Effector memory CD4-positive, alpha-beta T cell (primary cell): ENCODE measurements around the gene ZNF609.

Source experiments
- DNase-seq, 3 donors: peaks; one replicate each; pipeline ENCODE4 v3.0.0-alpha.2; 2020
- H3K27ac ChIP-seq: 2 replicates; pipeline ENCODE4 v1.7.0; 2013; ENCODE audit warnings: mild to moderate bottlenecking, low read length, moderate library complexity; ENCODE audit not compliant: insufficient read depth, poor library complexity, severe bottlenecking
- H3K27me3 ChIP-seq: replicated peaks from 2 replicates; pipeline ENCODE4 v1.7.0; 2013; ENCODE audit warnings: mild to moderate bottlenecking, low read length; ENCODE audit not compliant: insufficient read depth, control insufficient read depth, poor library complexity, severe bottlenecking
- H3K36me3 ChIP-seq: 2 replicates; pipeline ENCODE4 v1.7.0; 2013; ENCODE audit warnings: mild to moderate bottlenecking, low read length, moderate library complexity; ENCODE audit not compliant: control insufficient read depth, insufficient read depth
- H3K4me1 ChIP-seq: 2 replicates; pipeline ENCODE4 v1.7.0; 2013; ENCODE audit warnings: low read length, mild to moderate bottlenecking; ENCODE audit not compliant: control insufficient read depth, insufficient read depth, poor library complexity, severe bottlenecking
- H3K4me3 ChIP-seq: 2 replicates; pipeline ENCODE4 v1.7.0; 2013; ENCODE audit warnings: low read length, low read depth, mild to moderate bottlenecking; ENCODE audit not compliant: insufficient read depth, poor library complexity, severe bottlenecking
- H3K9me3 ChIP-seq: 2 replicates; pipeline ENCODE4 v1.7.0; 2013; ENCODE audit warnings: mild to moderate bottlenecking, low read length, moderate library complexity; ENCODE audit not compliant: control insufficient read depth

The ZNF609 gene

DNA sequence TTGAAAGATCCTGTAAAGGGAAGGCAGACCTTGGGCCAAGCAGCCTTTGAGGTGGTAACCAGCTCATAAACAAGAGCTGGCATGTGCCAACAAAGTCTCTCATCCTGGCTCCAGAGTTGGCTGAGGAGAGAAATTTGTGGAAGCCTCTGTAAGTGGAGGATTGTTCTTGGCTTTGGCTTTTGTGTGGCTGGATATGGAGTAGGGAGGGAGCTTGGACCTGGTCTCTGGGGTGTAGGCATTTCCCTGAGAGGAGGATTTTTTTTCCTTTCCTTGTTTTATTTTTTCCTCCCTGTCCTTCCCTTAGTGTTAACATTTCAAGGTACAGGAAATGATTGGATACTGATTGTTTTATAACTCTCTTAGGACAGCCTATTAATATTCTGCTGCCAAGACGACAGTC, 60.8 kb downstream of the ZNF609 start:
- no peak overlapping the region for H3K27ac ChIP-seq
- no peaks in the 10 kb centered on the region for H3K4me1 ChIP-seq
- DNase-seq, result no peak
- H3K36me3 ChIP-seq, result no peaks in the 10 kb centered on the region
- H3K4me3 ChIP-seq, result no peak overlapping the region
- no peaks in the 10 kb centered on the region for H3K9me3 ChIP-seq
- H3K27me3 ChIP-seq, result no peaks in the 10 kb centered on the region

DNA sequence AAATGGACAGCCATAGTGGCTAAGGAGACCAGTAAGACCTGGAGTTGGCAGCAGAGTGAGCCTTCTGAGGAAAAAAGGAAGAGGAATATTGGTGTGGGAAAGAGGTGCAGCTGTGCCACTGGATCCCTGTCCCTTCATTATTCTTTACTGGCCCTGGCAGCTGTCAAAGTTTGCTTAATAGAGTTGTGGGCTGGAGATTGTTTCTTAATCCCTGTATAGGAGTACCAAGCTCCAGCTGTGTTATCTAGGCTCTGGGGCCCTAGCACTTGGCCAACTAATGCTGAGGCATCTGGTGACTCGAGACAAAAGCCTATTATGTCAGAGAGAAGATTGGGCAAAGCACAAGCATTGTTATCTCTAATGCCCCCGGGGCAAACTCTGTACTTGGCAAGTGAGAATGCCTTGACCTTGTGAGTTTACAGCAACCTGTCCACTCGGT, 61.4 kb downstream of the ZNF609 start:
- no peaks in the 10 kb centered on the region for H3K4me1 ChIP-seq
- no peak overlapping the region for H3K4me3 ChIP-seq
- no peaks in the 10 kb centered on the region for H3K9me3 ChIP-seq
- DNase-seq, result no peak
- no peaks in the 10 kb centered on the region for H3K36me3 ChIP-seq
- H3K27ac ChIP-seq, result no peak overlapping the region
- no peaks in the 10 kb centered on the region for H3K27me3 ChIP-seq

DNA sequence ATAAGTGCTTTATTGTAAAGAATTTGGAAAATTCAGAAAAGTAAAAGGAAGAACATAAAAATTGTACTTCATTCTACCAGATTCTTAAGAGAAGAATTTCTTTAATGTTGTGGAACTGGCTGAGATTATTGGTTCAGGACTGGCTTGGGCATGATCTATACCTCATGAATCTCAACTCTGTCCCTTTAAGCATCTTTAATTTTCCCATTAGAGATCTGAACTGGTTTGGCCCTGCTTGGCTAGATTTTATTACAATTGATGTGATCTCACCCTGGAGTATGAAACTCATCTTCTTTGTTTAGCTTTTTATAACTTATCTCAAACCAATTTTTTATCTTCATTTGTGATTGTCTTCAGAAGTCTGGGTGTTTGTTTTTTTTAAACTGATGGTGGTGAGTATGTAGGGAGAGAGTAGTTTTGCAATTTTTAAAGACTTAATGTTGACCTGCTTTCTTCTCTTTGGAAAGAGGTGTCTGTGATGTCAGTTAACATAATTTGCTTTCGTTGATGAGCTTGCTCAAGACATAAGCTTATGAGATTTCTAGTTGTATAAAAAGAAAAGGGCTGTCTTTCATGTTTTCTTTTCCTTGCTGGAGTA, 61.9 kb downstream of the ZNF609 start:
- Histone ChIP-seq H3K27me3 (no peaks in the 10 kb centered on the region), H3K27ac (no peak overlapping the region), H3K36me3 (no peaks in the 10 kb centered on the region), H3K4me1 (no peaks in the 10 kb centered on the region), H3K9me3 (no peaks in the 10 kb centered on the region), H3K4me3 (no peak overlapping the region)
- no peak for DNase-seq

DNA sequence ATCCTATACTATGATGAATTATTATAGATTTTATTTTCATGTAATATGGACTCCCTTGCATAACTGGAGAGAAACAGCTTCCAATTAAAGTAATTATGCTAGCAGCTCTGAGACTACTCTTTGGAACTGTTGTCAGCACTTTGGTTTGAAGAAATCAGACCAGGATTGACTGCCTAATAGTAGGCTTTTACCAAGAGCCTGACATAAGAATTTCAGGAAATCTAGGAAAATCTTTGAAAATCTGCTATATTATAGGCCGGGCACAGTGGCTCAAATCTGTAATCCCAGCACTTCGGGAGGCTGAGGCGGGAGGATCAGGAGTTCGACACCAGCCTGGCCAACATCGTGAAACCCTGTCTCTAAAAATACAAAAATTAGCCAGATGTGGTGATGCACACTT, 62.9 kb downstream of the ZNF609 start:
- DNase-seq, result no peak
- Histone ChIP-seq H3K27me3 (no peaks in the 10 kb centered on the region), H3K27ac (no peak overlapping the region)

DNA sequence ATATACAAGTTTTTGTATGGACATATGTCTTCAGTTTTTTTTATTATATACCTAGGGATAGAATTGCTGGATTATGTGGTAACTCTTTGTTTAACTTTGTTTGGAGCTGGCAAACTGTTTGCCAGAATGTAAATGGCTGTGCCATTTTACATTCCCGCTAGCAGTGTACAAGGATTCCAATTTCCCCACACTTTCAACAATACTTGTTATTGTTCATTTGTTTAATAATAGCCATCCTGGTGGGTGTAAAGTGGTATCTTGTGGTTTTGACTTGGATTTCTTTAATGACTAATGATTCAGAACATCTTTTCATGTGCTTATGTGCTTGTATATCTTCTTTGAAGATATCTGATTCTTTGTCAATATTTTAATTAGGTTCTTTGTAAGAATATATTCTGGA, 64.4 kb downstream of the ZNF609 start:
- Histone ChIP-seq H3K9me3 (no peaks in the 10 kb centered on the region), H3K27me3 (no peaks in the 10 kb centered on the region), H3K36me3 (no peaks in the 10 kb centered on the region), H3K4me3 (no peak overlapping the region), H3K4me1 (no peaks in the 10 kb centered on the region), H3K27ac (no peak overlapping the region)
- DNase-seq, result no peak

More for the DNA sequence above, 62.9 kb downstream of the ZNF609 start:
- Histone ChIP-seq H3K9me3 (no peaks in the 10 kb centered on the region), H3K4me3 (no peak overlapping the region), H3K36me3 (no peaks in the 10 kb centered on the region), H3K4me1 (no peaks in the 10 kb centered on the region)

DNA sequence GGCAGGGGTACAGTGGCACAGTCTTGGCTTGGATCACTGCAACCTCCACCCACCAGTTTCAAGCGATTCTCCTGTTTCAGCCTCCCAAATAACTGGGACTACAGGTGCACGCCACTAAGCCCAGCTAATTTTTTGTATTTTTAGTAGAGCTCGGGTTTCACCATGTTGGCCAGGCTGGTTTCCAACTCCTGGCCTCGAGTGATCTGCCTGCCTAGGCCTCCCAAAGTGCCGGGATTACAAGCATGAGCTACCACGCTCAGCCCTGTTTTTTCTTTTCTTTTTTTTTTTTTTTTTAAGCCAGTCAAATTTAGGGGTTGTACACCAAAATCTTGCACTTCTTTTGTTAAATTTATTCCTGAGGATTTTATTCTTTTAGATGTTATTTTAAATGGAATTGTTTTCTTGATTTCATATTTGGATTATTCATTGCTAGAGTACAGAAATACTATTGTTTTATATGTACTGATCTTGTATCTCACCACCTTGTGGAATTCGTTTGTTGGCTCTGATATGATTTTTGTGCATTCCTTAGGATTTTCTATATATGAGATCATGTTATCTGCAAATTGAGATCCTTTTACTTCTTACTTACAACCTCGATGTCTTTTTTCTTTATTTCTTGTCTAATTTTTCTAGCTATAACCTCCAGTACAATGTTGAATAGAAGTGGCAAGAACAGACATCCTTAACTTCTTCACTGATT, 65.6 kb downstream of the ZNF609 start:
- no peaks in the 10 kb centered on the region for H3K9me3 ChIP-seq
- no peak overlapping the region for H3K4me3 ChIP-seq
- H3K27ac ChIP-seq, result no peak overlapping the region
- no peak for DNase-seq
- H3K4me1 ChIP-seq, result no peaks in the 10 kb centered on the region
- H3K27me3 ChIP-seq, result no peaks in the 10 kb centered on the region
- H3K36me3 ChIP-seq, result no peaks in the 10 kb centered on the region

DNA sequence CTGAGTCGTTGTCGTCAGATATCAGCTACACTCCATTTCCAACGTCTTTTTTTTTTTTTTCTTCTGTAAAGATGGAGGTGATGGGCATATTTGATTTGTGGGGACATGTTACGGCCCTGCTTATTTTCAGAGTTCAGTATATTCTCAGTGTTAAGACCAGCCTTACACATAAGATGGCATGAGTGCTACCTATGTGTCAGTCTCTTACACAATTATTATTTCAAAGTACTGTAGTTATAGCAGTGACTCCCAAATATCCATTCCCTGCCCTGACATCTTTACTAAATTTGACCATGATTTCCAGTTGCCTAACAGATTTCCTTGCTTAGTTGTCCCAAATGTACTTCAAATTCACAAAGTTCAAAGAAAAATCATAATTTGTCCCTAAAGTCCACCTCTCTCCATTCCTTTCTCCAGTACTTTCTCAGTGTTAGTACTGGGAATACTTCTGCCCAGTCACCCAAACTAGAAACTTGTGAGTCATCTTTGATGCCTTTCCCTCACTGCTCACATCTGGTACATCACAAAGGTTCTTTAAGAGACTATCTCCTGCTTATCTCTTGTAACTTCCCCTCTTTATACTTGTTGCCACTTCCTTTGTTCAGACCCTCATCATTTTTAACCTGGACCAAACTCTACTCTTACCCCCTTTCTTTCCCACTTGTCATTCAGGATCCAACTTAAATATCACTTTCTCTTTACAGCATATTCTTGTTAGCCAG, 67.0 kb downstream of the ZNF609 start:
- Histone ChIP-seq H3K27ac (no peak overlapping the region), H3K9me3 (no peaks in the 10 kb centered on the region), H3K36me3 (no peaks in the 10 kb centered on the region), H3K4me1 (no peaks in the 10 kb centered on the region), H3K27me3 (no peaks in the 10 kb centered on the region), H3K4me3 (no peak overlapping the region)
- DNase-seq, result no peak

DNA sequence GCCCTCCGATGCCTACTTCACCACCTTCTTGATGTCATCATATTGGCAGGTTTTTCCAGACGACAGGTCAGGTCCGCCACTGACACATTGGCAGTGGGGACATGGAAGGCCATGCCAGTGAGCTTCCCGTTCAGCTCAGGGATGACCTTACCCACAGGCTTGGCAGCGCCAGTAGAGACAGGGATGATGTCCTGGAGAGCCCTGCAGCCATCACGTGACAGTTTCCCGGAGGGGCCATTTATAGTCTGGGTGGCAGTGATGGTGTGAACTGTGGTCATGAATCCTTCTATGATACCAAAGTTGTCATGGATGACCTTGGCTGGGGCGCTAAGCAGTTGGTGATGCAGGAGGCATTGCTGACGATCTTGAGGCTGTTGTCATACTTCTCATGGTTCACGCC, 68.5 kb downstream of the ZNF609 start:
- Histone ChIP-seq H3K9me3 (no peaks in the 10 kb centered on the region), H3K4me3 (no peak overlapping the region), H3K36me3 (no peaks in the 10 kb centered on the region), H3K4me1 (no peaks in the 10 kb centered on the region), H3K27me3 (no peaks in the 10 kb centered on the region), H3K27ac (no peak overlapping the region)
- no peak for DNase-seq

DNA sequence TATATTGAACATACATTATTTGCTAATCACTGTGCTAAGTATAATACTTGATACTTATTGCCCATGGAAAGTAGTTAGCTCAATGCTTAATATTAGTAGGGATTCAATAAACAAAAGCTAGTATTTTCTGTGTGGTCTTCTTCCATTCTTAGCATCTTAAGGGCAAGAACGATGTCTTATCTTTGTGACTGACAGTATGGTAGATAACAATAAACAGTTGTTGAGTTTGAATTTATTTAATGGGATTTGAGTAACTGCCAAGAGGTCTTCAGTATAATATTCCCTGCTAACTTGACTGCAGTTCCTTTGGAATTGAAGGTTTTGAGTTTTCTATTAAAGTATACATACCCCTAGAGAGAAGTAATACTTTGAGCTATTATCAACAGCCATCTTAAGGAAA, 70.1 kb downstream of the ZNF609 start:
- Histone ChIP-seq H3K4me3 (no peak overlapping the region), H3K27me3 (no peaks in the 10 kb centered on the region), H3K27ac (no peak overlapping the region), H3K4me1 (peaks cover 5% of the 10 kb centered on the region), H3K9me3 (no peaks in the 10 kb centered on the region), H3K36me3 (no peaks in the 10 kb centered on the region)
- DNase-seq, result no peak

DNA sequence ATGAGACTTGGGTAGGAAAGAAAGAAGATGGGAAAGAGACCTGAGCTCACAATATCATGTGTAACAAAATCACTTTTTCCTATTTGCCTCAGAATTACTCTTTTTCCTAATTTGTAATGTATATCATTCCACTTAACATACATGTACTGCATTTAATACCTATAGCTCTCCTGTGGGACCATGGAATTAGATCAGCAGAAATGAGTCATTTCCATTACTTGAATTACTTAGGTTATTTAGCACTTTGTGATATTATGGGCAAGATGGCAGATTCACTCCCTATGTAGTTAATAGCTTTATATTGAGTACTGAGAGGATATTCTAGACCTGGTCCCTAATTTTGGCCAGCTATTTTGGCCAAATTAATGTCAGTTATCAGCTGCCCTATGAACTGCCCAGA, 70.5 kb downstream of the ZNF609 start:
- Histone ChIP-seq H3K36me3 (no peaks in the 10 kb centered on the region), H3K27me3 (no peaks in the 10 kb centered on the region)

More for the DNA sequence above, 70.5 kb downstream of the ZNF609 start:
- Histone ChIP-seq H3K4me3 (no peak overlapping the region), H3K27ac (no peak overlapping the region), H3K9me3 (no peaks in the 10 kb centered on the region), H3K4me1 (peaks cover 5% of the 10 kb centered on the region)
- DNase-seq, result no peak
